ENCODE measurements around the gene COG1.

GRCh38 chr17:73203788-73204479 is 11.1 kb downstream of the COG1 start:
- TF ChIP-seq CTCF (IDR thresholded peaks at IDR 0.05), result no peak
- no peak for TF ChIP-seq POLR2AphosphoS5 (IDR thresholded peaks at IDR 0.05)
- no peak for TF ChIP-seq POLR2A (IDR thresholded peaks at IDR 0.05)

Measured in transverse colon (tissue), 4 donors.